HG03432 (cell line): ENCODE data around the gene C21orf58.

ENCODE experiments used
- ATAC-seq: cut with Tn5 transposase; IDR thresholded peaks from one replicate; pipeline ENCODE4 v1.9.1; 2021; ENCODE audit warnings: mild to moderate bottlenecking, moderate library complexity; ENCODE audit not compliant: unreplicated experiment

The C21orf58 gene

DNA sequence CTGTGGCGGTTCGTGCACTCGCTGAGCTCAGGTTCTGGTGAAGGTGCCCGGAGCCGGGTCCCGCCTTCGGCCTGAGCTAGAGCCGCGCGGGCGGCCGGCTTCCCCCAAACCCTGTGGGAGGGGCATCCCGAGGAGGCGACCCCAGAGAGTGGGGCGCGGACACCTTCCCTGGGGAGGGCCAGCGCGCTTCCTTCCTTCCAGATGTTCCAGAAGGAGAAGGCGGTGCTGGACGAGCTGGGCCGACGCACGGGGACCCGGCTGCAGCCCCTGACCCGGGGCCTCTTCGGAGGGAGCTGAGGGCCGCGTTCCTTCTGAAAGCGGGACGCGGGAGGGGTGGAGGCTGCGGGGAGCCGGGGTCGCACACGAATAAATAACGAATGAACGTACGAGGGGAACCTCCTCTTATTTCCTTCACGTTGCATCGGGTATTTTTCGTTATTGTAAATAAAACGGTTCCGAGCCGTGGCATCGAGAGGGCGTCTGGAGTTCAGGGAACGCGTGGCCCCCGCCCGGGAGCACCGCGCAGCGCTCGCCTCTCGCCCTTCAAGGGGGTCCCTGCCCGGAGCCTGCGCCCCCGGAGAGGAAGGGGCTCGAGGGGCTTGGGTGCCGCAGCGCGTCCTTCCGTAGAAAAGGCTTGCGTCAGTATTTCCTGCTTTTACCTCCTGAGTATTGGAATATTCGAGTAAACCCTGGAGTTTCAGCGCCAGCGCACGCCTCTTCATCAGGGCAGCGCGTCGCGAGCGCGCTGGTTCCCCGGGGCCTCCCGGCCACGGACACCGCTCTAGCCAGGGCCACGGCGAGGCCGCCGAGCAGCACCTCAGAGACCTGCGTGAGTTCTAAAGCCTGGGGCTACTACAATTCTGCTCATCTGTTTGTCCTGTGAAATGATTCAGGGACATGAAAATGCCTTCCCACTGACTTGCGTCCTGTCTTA, 26.1 kb downstream of the C21orf58 start:
- no peak for ATAC-seq

DNA sequence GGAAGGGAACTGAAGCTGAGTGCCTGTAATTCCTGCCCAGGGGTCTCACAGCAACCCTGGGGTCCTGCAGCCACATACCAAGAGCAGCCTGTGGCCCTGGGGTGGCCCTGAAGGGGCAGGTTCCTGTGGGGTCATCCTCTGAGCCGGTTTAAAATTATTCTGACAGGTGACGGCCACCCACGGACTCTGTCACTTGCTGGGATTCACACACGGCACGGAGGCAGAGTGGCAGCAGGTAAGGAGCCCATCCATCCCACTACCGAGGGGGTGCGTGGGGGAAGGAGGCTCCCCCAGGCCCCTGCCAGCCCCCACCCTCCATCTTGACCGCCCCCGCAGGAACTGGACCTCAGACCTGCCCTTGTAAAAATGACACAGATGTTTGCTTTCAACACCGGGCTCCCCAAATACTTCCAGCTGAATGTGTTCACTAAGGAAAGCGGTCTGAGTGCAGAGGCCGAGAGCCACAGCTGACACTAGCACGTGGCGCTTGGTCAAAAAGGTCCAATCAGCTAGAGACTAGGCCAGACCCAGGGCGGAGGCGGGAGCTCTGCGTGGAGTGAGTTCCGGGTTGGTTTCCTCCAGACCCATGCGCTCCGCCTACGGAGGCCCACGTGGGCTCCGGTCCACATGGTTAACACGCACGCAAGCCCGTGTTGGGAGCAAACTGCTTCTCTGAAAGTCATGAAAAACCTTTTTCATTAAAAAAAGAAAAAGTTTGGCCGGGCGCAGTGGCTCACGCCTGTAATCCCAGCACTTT, 27.5 kb downstream of the C21orf58 start:
- ATAC-seq: no peak

DNA sequence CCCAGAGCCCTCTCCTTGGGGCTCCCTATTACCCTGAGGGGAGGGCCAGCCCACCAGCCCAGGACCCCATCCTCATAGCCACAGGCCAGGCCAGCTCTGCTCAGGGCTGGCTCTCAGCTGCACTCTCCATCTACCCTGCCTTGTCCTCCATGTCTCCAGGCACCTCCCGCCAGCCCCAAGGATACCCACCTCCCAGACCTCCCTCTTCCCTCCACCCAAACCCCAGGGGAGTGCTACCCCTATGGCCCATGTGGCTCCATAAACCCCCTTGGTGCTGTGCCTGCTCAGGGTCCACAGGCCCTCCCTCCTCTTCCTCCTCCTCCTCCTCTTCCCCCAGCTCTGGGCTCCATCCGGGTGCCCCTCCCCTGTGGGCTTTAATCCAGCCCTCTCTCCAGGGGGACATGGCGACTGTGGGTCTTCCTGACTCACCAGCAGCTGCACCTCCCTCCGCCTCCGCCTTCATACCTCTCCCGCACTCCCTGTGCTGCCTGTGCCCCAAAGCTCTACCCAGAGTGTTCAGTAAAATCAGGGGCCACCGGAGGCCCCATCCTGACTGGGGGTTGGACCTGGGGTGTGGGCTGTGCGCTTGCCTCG, 28.4 kb downstream of the C21orf58 start:
- ATAC-seq: no peak

DNA sequence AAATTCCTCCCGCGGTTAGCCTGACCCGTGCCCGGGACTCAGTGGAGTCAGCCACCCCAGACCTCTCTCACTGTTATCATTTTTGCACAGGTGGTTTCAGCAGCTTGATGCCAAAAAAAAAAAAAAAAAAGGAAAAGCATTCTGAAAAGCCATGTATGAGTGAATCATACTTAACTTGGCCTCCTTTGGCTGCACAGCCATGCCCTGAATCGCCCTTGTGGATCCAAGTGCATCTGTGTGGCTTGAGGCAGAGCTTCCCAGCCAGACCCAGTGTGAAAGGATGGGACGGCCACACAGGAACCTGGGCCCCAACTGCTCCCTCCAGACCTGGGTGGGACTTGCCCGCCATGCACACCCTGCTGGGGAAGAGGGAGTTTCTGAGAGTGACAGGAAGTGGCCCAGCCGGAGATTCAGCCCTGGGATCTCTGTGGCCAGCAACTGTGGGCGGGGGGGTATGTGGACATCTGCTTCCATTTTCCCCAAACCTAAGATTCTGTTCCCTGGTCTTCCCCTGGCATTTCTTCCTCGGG, 29.0 kb downstream of the C21orf58 start:
- ATAC-seq: no peak

DNA sequence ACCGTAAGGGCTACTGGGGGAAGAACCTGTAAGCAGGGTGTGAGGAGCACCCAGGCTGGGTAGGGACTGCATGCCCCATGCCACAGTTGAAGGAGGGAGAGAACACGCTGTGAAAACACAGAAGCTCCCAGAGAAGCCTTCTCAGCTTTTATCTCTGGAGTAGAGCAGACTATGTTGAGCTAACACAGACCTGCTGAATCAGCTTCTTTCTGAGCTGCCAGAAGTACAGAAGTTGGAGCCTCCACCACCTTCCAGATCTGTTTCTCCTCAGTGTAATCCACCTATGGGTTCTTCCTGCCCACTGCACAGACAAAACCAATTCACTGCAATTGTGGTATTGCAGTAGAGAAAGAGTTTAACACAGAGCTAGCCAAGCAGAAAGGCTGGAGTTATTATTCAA, 32.1 kb downstream of the C21orf58 start:
- no peak for ATAC-seq

DNA sequence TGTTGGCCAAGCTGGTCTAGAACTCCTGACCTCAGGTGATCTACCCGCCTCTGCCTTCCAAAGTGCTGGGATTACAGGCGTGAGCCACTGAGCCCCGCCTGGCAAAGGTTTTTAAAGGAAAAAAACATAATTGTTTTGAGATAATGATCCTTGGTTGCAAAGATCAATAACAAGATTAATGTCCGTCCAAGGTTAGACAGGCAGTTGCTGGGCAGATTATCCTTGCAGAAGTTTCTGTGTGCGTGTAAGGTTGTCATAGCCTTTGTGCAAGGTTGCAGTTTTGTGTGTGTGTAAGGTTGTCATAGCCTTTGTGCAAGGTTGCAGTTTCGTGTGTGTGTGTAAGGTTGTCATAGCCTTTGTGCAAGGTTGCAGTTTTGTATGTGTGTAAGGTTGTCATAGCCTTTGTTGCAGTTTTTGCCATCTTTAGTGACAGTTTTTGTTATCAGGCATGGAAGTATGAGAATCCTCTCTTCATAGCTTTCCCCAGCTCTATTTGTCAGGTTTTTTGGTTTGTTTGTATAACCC, 34.0 kb downstream of the C21orf58 start:
- ATAC-seq: no peak

DNA sequence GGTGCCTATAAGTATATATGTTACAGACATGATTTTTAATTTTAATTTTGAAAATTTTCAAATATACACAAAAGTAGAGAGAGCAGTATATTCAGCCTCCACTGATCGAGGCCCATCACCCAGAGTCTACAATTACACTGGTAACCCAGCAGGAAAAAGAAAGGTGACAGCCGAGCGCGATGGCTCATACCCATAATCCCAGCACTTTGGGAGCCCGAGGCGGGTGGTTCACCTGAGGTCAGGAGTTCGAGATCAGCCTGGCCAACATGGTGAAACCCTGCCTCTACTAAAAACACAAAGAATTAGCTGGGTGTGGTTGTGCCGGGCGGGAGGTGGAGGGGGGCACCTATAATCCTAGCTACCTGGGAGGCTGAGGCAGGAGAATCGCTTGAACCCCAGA, 36.1 kb downstream of the C21orf58 start:
- ATAC-seq: no peak

DNA sequence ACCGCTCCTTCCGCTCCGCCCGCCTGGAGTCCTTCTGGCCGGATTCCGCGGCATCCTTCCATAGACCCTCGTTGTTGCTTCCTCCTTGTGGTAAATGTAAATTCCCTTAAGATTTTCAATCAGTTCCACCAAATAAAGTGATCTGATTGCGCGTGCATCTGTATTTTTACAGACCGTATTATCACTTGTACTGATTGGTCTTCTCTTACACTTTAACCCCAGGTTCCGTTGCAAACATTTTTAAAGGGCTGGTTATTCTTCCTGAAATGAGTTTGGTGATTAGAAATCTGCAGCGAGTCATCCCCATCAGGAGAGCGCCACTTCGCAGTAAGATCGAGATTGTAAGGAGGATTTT, 37.0 kb downstream of the C21orf58 start:
- no peak for ATAC-seq

DNA sequence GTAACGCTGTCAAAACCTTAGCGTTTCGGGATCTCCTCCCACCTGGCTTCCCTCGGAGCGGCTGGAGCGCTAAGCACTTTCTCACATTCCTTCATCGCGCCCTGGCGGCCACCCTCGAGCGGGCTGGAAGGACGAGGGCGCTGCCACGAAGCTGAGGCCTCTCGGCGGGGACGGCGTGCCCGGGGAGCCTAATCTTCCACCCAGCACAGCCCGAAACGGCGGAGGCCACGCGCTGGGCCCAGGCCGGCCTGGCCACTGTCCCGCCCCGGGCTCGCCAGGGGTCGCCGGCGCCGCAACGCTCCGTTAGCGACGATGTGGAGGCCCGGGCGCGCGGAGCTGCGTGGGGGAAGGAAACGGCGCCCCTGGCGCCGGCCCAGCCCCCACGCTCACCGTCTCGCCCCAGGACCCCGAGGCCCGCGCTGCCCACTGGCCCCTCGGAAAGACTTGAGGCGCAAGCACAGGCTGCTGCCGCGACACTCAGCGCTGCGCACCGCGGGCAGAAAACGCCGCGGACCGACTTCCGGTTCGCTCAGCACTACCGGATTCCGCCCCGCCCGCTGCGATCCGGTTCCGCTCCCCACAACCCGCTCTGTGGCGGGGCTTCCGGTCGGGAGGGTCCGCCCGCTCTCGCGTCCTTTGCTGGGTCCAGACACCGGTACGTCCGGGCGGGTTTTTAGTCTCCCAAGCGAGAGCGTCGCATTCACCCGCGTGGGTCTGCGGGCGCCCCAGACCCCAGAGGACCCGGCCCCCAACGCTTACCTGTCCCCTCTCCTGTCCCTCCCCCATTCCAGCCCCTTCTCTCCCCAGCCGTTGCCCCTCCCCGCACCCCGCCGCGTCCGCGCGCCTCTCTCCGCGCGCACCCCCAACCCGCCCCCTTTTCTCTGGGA, 37.7 kb downstream of the C21orf58 start, which contains the start of gene YBEY:
TSS of gene YBEY (plus strand) at position 582 of the 887 bp plus-strand sequence. CDS start 572 bp downstream, outside the sequence.
- peak; percentile 86 for ATAC-seq

DNA sequence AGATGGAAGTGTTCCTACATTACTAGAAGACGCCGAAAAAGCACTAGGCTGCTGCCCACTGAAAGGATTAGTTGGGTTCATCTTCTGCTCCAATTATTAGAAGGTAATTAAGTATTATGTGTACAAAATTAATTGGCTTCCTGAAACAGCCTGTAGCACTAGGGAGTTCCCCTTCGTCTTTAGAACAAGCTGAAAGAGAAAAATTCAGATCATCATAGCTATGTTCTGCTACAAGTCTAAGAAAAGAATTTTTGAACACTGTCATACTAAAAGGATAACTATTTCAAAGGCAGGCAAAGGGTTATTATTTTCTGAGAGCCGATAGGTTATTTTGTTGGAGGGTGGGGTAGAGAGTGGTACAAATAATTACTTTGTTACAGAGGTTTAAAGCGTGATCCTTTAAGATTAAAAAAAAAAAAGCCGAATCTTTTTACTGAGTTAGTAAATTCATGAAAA, 38.4 kb downstream of the C21orf58 start, which contains the start of gene MCM3AP:
TSS of gene MCM3AP (minus strand) at position 406 of the 456 bp plus-strand sequence. CDS start at position 81, 325 bp downstream.
- no peak for ATAC-seq

DNA sequence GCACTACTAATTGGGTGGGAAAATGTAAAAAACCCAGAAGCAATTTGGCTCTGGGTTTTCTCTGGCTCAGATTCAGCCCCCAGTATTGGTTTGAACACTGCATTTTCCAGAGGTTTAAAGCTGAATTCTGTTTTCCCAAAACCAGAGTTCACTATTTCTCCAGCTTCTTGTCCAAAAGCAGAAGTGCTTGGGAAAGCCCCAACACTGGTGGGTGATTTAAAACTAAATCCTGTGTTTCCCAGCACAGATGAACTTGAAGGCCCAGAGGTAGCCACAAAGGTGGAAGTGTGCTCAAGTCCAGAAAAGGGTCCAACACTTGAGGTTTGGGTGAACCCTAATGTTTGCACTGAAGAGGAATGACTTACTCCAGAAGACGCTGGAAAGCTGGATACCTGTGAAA, 38.9 kb downstream of the C21orf58 start:
- ATAC-seq: no peak

DNA sequence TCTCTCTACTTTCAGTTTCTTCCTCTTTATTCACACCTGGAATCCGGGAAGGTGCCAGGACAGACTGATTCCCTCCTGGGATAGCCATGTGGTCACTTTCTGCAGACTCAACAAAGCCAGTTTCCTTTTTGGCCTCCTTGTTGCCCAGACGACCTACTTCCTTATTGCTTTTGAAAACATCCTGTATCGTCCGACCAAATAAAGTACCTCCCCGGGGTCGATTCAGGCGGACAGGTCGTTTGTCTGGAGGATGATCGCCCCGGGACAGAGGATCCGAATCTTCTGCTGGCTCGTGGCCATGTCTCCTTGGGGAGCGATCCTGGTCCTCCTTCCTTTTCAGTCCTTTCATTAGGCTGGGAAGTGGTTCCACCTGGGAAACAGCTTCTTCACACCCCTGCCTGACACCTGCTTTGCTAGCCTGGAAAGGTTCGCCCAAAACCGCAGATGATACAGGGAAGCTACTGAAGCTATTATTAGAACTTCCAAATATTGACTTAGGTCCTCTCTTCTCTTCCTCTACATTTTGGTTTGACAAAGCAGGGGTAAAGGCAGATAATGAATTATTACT, 39.5 kb downstream of the C21orf58 start:
- no peak for ATAC-seq

DNA sequence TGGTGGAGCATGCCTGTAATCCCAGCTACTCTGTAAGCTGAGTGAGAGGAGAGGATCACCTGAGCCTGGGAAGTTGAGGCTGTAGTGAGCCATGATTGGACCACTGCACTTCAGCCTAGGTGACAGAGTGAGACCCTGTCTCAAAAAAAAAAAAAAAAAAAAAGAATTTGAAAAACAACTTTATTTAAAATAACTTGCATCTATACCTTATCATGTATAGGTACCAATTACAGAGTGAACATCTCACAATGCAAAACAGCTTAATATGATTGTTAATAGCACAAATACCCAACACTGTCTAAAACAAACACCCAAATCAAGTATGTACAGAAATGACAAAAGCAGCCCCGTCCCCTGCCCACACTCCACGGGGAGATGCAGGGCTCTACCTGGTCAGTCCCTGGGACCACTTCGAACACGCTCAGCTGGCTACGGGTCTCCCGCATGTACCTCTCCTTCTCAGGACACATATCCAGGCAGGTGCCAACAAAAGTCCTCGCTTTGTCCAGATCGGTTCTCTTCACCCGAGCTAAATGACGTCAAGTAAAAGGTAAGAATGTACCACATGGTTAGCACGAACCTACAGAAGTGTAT, 48.8 kb downstream of the C21orf58 start:
- no peak for ATAC-seq

DNA sequence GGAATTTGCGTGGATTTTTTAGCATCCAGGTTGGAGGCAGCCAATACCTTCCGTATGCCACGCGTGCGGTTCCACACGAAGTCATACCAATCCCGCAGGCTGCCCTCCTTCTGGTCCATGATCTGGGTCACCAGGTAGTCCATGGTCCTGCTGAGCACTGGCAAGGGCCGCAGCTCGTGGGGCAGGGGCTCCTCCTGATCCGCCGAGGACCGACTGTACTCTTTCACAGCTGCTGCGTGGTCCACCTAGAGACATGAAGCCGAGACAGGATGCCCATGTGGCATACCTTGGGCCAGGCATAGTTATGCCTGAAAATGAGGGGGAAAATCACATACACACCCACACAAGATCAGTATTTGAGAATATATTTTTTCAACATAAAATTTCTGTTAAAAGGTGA, 50.3 kb downstream of the C21orf58 start:
- no peak for ATAC-seq

DNA sequence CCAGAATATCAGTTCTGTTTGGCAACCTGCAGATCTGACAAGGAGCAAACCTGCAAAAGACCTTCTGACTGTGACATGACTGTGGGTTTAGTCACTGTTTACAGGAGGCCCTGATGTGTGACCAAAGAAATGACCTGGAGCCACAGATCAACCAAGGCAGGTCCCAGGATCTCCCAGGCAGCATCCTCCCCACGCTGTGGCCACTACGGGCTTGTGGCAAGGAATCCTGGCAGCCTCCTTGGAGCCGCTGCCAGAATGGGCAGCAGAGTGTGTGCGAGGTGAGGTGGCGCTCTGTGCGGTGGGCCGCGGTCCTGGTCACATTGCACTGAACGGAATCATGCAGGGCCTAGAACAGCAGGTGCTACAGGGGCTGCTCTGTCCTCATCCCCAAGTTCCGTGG, 54.2 kb downstream of the C21orf58 start:
- no peak for ATAC-seq

DNA sequence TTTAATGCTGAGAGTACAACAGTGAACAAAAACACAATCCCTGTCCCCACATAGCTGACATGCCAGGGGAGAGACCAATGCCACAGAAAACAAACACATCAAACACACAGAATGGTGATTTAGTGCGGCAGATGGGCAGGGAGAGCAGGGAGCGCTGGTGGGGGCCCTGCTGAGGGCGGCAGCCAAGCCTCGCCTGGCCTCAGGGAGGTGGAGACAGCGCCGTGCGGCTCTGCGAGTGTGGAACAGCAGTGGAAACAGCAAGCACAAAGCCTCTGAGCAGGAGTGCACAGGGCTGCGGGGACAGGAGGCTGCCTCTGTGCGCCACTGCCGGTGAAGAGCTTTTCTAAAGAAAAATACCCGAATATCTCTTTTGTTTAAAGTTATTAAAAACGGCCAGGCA, 55.3 kb downstream of the C21orf58 start:
- no peak for ATAC-seq

DNA sequence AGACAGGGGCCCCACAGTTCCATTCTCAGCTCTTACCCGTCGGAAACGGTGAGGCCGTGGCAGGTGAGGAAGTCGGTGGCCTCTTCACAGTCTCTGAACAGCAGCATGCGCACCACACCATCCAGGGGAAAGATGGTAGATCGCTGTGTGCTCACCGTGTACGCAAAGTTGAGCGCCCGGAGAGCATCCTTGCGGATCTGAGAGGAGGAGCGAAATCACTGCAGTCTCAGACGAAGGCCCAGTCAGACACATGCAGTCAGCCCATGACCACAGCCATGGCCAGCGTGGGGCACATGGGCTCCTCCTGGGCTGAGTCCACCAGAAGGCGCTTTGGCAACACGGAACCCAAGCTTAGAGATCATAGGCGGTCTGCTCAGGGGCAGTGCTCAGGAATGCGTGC, 56.7 kb downstream of the C21orf58 start:
- ATAC-seq: no peak

DNA sequence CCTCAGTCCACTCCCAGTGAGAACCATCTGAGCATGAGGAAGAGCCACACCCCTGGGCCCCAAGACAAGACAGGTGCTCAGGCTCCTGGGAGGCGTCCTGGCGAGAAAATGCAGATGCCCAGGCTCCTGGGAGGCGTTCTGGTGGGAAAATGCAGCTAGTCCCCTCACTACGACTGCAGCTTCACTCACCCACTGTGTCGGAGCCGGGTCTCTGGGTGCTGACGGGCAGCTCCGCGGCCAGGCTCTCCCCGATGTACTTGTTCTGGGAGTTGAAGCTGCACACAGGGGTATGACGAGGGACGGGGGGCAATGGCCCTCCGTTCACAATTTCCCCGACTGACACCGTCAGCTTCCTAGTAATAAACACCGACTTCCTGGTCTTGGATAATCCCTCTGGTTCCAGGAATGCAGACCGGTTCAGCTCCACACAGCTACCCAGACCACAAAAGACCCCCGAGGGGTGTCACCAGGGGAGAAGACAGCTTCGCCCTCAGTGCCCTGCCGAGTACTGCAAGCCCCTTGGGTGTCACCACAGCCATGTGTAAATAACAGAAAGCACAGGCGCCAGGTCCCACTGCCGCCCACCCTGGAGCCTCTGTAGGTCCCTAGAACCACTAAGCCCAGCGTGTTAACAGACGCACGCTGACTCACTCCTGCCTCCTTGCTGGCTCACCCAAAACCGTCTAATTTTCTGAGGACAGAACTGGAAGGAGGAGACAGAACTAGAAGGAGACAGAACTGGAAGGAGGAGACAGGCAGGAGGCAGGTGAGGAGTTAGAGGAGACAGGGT, 57.7 kb downstream of the C21orf58 start:
- ATAC-seq: no peak
